Stimulated activated CD8-positive, alpha-beta memory T cell treated with anti-CD3 and anti-CD28 coated beads, Interleukin-15, amount 100 ng/mL, for 1 hour (primary cell): Measurements from ENCODE around the gene HPN.

ENCODE experiments used
- DNase-seq: peaks from one replicate; pipeline ENCODE4 v3.0.0-alpha.2; 2020; ENCODE audit warnings: low read depth

HPN gene

DNA sequence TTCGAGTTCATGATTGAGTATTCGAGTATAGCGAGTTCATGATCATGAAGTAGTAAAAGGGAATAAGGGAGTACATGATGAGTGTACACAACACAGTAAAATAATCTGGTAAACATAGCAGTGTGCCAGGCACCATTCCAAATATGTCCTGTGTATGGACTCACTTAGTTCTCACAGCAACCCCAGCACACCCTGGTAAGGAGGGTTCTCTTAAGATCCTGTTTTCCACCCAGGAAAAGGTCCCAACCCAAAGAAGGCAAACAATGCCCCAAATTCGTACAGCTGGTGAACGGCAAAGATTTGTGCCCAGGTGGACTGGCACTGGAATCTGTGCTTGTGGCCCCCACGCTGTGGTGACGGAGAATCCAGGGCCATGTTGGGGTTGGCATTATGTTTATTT, 21.4 kb downstream of the HPN start:
- no peak for DNase-seq

DNA sequence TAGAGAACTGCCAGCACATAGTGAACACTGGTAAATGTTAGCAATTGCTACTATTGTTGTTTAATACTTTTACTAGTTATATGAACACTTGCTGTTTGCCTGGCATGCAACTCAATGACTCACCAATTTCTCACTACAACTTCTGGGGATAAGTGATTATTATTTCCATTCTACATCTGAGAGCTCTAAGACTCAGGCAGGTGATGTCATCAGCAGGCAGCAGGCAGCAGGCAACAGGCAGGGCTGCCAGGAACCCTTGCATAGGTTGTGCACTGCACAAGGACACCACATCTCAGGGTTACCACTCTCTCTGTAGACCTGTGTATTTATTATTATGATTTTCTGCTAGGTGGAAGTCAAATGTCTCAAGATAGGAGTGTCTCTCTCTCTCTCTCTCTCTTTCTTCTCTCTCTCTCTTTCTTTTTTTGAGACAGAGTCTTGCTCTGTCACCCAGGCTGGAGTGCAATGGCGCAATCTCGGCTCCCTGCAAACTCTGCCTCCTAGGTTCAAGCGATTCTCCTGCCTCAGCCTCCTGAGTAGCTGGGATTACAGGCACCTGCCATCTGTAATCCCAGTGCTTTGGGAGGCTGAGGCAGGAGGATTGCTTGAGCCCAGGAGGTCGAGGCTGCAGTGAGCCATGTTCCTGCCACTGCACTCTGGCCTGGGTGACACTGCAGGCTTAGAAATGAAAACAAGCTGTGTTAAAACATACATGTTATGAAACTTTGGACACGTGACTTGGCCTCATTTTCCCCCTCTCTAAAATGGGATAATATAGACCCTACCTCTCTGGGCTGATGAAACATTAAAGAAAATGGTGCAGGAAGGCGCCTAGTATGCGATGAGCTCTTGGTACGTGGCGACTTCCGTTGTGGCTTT, 22.7 kb downstream of the HPN start:
- DNase-seq = no peak

DNA sequence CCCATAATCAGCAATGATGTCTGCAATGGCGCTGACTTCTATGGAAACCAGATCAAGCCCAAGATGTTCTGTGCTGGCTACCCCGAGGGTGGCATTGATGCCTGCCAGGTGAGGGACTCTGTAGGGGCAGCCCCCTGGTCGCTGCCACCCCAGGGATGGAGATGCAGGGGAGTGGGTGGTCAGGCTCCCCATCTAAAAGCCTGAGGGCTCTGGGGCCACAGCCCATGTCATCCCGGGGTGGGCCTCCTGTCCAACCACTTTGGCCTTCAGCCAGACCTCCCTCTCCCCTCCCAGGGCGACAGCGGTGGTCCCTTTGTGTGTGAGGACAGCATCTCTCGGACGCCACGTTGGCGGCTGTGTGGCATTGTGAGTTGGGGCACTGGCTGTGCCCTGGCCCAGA, 24.1 kb downstream of the HPN start:
- no peak for DNase-seq

DNA sequence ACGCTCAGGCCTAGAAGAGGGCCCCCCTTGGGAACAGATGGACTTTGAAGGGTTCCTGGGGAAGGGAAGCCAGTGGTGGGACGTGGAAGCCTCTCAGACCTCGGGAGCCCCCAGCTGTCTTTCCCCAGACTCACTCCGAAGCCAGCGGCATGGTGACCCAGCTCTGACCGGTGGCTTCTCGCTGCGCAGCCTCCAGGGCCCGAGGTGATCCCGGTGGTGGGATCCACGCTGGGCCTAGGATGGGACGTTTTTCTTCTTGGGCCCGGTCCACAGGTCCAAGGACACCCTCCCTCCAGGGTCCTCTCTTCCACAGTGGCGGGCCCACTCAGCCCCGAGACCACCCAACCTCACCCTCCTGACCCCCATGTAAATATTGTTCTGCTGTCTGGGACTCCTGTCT, 24.6 kb downstream of the HPN start:
- no peak for DNase-seq

DNA sequence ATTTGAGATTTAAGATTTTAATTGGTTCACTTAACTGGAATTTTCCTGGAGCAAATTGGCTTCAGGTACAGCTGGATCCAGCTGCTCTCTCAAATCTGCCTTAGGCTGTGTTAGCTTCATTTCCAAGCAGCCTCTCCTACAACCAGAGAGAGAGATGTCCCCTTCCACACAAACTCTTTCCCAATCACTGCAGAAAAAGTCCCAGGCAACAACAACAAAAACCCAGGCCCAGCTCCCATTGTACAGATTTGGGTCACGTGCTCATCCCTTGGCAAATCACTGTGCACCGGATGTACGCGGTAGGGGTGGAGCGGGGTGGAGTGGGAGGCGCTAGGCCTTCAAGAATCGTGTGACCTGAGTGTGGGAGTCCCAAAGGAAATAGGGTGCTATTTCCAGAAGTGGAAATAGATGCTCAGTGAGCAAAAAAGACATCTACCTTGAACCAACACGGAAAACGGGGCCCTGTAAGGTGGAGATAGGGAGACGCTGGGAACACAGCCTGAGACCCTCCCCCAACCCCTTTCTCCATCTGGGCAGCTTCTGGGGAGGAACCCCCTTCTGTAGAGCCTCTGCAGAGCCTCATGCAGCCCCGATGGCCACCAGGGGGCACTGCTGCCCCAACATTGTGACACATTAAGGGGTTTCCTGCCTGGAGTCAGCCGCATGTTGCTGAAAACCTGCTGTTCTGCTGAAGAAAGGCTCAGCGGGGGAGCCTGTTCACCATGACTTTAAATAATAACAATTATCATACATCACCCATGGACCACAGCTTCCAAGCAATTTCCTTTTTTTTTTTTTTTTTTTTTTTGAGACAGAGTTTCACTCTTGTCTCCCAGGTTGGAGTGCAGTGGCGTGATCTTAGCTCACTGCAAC, 25.4 kb downstream of the HPN start:
- DNase-seq = peak; percentile 82

DNA sequence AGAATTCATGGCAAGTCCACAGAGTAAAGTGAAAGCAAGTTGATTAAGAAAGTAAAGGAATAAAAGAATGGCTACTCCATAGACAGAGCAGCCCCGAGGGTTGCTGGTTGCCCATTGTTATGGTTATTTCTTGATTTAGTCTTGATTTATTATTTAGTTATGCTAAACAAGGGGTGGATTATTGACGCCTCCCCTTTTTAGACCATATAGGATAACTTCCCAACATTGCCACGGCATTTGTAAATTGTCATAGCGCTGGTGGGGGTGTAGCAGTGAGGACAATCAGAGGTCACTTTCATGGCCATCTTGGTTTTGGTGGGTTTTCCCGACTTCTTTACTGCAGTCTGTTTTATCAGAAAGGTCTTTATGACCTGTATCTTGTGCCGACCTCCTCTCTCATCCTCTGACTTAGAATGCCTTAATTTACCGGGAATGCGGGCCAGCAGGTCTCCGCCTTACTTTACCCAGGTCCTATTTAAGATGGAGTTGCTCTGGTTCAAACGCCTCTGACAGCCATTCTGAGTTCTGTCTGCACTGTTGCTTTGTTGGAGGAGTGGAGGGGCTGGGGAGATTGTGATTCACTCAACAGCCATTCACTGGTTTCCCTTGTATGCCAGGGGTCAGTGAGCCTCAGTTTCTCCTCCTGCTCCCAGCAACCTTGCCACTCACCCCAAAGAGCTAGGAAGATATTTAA, 27.6 kb downstream of the HPN start:
- DNase-seq = no peak

DNA sequence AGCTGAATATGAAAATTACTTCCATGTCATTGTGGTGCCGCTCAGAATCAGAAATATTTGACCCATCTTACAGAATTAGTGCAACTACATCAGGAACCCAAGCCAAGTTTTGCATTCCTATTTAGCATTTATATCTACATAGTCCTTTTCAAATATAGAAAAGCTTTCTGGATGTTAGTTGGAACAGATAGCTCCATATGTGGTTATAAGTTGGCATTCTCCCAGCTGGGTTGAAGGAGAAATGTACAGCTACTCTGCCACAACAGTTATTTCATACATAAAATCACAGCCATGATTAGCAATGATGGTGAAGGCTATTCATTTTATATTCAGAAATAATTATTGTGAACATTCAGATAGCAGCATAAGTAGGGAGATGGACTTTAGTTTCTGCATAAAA, 28.2 kb downstream of the HPN start:
- DNase-seq = no peak

DNA sequence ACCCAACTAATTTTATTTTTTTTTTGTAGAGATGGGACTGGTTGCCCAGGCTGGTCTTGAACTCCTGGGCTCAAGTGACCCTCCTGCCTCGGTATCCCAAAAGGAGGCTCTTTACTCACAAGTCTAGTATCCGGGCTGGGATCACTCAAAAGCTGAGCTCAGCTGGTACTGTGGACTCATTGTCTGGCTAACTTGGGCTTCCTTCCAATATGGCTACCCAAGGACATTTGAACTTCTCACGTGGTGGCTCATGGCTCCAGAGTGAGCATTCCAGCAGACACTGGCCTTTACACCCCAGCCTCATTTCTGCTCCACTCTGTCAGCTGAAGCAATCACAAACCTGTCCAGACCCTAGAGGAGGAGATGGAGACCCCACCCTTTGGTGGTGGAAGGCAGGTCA, 28.9 kb downstream of the HPN start:
- DNase-seq = no peak

DNA sequence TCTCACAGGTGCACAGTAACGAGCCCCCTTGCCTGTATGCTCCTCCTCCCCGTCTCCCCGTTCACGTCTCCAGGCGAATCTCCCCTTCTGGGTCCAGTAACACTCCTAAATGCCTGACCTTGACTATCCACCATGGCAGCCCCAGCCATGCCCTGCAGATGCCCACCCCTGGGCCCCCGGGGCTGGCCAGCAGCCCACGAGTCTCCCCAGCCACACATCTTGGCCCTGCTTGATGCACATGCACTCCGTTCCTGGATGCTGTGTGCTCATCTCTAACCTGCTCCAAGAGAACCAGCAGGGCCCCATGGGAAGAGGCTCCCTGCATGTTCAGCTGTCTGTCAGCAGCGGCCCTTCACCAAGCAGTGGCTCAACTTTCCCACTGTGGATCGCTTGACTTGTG, 32.0 kb downstream of the HPN start:
- no peak for DNase-seq

DNA sequence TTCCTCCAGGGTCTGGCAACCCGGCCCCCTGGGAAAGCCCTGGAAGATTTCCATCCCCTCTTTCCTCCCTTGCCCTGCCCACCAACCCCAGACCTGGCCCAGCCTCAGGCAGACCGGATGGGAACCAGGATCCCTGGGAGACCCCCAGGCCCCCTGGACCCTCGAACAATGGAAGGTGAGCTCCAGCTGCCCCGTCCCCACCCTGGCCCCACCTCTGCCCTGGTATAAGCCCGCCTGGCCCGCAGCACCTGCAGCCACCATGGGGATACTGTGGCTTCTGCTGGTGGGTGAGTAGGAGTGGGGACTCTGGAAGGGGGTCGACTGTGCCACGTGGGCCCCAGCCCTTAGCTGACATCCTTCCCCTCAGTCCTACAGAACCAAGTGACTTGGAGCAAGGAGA, 32.4 kb downstream of the HPN start:
- DNase-seq = no peak

DNA sequence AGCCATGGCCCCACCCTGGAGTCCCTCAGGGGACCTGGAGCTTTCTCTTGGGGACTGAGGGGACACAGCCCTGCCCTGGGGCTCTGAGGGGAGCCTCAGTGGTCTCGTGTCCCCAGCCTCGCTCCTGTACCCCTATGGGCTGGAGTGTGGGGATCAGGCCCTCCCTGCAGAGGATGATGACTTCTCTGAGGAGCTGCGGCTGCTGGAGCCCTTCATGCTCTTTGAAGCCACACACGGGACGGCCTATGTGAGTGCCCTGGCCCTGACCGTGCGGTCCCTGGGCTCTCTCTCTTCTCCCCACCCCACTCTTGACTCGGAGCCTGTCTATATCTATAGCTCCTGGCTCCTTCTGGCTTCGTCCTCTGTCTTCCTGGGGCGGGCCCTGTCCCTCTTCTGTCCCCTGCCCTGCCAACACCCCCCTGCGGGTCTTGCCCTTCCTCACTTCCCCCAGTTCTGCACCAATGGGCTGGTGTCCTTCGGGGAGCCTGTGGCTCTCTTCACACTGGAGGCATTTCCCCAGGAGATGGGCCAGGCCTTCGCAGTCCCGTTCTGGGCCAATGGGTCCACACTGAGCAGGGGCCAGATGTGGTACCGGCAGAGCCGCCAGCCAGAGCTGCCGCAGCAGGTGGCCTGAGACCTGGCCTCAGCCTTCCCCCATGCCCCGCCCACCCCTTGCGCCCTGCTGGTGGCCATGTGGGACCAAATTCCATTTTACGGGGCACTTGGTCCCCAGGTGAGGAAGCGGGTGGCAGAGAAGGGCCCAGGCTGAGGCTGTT, 33.1 kb downstream of the HPN start:
- DNase-seq = no peak

DNA sequence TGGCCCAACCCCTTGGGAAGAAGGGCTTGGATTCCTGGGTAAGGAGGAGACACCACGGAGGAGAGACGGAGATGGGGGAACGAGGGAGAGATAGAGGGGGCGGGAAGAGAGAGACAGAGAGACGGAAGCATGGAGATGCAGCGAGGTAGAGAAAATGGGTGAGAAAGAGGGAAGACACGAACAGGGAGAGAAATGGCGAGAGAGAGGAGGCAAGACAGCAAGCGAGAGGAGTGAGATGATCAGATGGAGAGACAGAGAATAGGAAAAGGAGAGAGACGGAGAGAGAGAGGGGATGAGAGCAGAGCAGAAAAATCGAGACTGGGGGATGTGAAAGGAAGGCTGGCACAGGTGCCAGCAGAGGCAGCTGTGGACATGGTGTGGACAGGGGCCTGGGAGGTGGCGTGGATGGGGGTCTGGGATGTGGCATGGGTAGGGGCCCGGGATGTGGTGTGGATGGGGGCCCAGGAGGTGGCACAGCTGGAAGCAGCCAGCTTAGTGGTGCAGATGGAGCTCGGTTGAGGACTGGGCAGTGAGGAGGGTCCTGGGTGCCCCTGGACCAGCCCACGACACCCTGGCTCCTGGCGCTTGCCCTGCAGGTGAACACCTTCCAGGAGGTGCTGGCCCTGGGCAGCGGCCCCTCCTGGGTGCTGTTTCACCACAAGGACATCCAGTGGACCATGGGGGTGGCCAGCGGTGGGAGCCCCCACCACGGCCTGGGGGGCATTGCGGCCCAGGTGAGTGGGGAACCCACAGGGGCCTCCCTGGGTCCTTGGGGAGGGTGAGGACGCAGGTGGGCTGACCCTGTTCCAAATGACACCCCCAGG, 33.9 kb downstream of the HPN start:
- no peak for DNase-seq

DNA sequence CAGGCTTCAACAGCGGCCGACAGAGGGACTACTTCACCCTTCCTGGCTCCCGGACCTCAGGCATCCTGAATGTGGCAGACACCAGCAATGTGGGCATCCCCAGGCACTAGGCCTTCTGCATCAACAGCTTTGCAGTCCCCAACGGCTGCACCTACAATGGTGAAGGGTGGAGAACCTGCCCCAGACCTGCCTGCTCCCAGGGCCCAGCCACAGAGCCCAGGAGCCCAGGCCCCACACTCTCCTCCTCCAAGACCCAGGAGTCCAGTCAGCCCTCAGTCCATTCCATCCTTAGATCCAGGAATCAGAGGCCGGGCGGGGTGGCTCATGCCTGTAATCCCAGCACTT, 34.5 kb downstream of the HPN start:
- no peak for DNase-seq

DNA sequence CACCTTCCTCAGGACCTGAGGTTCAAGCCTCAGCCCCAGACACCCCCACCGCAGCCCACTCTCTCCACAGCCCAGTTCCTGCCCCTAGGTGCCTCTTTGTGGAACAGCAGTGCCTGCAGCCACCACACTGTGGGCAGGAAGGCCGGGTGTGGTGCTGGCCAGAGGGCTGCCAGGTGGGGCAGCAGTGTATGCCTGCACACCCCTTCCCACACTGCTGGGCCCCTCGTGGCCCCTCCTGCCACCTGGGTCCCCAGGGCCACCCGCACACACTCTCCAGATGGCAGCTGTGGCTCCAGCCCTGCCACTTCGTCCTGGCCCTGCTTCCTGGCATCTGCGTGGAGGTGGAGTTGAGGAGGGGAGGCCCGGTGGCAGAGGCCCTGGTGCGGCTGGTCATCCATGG, 35.1 kb downstream of the HPN start:
- no peak for DNase-seq

DNA sequence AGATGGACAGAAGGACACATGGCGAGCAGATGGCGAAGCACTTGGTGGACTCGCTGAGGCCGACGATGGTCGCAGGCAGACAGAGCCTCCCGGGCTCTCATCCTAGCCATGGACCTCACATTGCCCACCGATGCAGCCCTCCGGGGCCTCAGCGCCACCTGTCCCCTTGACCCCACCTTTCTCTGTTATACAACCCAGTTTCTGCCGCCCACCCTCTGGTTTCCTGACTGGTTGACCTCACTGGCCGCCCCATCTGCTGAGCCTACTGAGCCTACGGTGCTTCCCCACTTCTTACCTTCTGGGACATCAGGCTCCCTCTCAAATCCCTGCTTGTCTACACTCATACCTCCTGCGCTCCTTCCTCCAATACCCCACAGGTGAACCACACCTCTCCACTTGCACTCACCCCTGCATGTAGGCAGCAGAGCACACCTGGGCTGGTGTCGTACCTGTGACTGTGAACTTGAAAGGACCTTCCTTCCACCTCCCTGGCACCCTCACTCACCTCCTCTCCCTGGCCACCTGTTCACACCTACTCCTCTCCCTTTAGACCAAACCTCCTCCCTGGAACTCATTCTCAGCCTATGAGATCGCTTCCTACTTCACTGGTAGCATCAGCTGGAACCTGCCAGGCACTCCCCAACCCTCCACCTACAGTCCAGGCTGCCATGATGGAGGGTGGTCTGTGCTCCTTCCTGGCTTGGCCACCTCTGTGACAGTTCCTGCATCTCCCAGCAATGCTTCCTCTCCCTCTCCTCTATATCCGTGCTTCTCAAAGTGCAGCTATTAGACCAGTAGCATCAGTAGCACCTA, 36.1 kb downstream of the HPN start:
- DNase-seq = no peak

DNA sequence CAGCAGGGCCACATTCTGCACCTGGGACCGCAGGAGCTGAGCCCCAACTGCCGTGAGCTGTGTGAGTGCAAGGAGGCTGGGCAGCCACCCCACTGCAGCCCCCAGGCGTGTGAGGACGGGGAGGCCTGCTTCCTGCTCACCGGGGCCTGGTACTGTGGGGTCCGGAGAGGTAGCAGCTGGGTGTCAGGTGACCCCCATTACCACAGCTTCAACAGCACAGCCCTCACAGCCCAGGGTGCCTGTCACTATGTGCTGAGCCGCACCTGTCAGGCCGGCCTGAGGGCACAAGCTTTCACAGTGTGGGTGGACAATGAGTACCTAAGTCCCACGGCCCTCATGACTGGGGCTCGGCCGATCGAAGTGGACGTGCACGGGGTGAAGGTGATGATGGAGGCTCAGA, 38.3 kb downstream of the HPN start:
- no peak for DNase-seq

DNA sequence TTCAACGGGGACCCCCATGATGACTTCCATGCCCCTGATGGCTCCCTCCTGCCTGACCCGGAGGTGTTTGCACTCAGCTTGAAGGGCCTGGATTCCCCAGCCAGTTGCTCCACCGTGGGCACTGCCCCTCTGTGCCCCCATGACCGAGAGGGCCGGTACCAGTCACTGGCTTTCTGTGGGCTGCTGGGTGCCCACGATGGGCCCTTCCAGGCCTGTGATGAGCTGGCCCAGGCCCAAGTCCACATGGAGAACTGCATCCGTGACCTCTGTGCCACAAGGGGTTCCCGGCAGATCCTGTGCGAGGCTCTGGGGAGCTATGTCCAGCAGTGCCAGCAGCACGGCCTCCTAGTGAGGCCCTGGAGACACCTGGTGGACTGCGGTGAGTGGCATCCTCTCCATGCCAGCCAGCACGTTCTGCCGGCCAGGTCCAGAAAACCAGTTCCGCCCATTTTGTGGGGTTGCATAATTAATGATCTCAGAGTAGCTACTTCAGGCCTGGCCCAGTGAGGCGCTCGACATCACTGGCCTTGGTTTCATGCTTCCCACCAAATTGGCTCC, 39.2 kb downstream of the HPN start:
- DNase-seq = no peak

DNA sequence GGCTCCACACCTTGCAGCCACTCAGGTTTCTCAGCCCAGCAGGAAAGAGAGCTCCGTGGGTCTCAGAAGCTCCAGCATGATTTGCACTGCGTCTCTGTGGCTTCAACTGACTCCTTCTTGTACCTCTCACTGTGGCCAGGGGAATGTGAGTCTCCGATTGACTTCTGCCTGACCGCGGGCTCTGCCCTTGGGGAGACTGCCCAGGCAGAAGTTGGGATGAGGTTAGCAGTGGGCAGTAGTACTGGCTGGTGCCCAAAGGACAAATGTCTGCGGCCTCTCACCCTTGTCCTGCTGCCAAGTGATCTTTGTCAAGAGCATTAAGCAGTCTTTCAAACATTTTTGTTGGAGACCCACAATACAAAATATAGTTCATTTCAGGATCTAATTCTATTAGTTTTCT, 39.7 kb downstream of the HPN start:
- DNase-seq = no peak

DNA sequence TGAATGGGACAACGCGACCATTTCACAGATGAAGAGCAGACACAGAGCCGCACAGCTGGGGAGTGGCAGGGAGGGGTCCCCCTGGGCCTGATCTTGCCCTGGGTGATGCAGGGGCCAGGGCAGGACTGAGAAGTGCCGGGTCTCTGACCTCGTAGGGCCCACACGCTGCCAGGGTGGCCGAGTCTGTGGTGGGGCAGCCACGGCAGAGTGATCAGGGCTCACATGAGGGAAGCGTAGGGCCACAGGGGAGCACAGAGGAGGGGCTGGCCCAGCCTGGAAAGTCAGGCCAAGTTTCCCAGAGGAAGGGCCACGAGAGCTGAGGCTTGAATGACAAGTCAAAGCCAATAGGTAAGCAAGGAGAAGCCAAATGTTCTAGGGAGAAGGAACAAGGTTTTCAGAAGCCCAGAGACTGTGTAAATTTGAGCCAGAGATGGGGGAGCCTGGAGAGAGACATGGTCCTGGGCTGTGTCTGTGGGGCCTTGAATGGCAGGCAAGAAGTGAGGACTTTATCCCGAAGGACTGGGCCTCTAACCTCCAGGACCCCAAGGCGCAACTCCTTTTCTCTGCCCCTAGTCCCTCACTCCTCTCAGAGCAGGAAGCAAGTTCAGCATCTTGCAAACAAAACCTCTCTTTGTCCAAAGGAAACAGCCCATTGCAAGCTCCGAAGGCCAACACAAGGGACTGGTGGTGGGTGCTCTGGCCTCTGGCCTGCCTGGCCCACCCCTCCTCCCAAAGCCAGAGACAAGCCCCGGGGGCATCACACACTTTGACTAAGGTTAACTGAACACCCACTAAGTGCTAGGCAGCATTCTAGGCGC, 42.4 kb downstream of the HPN start:
- DNase-seq = no peak
